Right atrium auricular region (tissue), 2 donors: Measurements from ENCODE around the gene NT5DC4. TPM values are rescaled to one million over a fixed set of nuclear protein-coding genes. Genes with fewer than 3 reads are reported as not detected.

Experiments
- DNase-seq: peaks from one replicate; pipeline ENCODE4 v3.0.0-alpha.2; 2019; ENCODE audit warnings: low spot score
- H3K27ac ChIP-seq, 2 donors: fragments of 200-600 bp; sonication (generic); 1 replicate in 1 of 2; 2 replicates in 1 of 2; pipeline ENCODE4 v1.5.1; 2016 to 2019
- H3K27me3 ChIP-seq, 2 donors: fragments of 200-600 bp; sonication (generic); one replicate each; pipeline versions ENCODE4 v1.5.1 to v1.6.0; 2017 to 2019
- H3K36me3 ChIP-seq: fragments of 200-600 bp; sonication (generic); one replicate; pipeline ENCODE4 v1.5.1; 2016
- H3K4me1 ChIP-seq, 2 donors: fragments of 200-600 bp; sonication (generic); one replicate each; pipeline versions ENCODE4 v1.5.1 to v1.6.0; 2017 to 2019
- H3K4me3 ChIP-seq, 2 donors: fragments of 200-600 bp; sonication (generic); 1 replicate in 1 of 2; 2 replicates in 1 of 2; pipeline ENCODE4 v1.5.1; 2017 to 2019; ENCODE audit warnings: mild to moderate bottlenecking in 1 of 2, moderate library complexity in 1 of 2
- H3K9me3 ChIP-seq, 2 donors: fragments of 200-600 bp; sonication (generic); one replicate each; pipeline ENCODE4 v1.5.1; 2019
- total RNA-seq, 2 donors: library from RNA; depleted of rRNA; stranded (reverse); fragments of >200 nt; gene quantifications; one replicate each; pipeline ENCODE4 v1.1.0, GENCODE V29; 2016
- TF ChIP-seq, protein P1 (sequence below), 2 donors: fragments of 200-600 bp; sonication (generic); IDR thresholded peaks; one replicate each; pipeline ENCODE4 v1.5.1; 2019; ENCODE audit warnings: antibody characterized with exemption in 2 of 2

Gene NT5DC4
- total RNA-seq, 2 donors from 2014 or later: not detected

DNA sequence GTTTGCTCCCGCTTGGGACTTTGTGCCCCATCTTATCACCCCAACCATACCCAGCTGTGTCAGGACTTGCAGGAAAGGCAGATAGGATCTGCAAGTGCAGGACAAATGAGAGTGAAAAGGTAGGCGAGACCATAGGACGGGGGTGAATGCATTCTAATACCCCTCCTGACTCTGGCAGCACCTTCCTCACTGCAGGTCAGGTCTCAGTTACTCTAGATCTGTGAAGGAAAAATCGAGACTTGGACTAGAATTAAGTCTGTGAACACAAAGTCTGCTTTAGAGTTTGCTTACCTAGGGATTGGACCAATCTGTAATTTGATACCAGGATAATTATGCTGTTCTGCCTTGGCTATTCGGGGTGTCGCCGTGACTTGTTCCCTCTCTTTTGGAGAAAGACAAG lies 19.7 kb downstream of the NT5DC4 start:
- DNase-seq: no peak
- no peaks in the 10 kb centered on the region for H3K36me3 ChIP-seq

DNA sequence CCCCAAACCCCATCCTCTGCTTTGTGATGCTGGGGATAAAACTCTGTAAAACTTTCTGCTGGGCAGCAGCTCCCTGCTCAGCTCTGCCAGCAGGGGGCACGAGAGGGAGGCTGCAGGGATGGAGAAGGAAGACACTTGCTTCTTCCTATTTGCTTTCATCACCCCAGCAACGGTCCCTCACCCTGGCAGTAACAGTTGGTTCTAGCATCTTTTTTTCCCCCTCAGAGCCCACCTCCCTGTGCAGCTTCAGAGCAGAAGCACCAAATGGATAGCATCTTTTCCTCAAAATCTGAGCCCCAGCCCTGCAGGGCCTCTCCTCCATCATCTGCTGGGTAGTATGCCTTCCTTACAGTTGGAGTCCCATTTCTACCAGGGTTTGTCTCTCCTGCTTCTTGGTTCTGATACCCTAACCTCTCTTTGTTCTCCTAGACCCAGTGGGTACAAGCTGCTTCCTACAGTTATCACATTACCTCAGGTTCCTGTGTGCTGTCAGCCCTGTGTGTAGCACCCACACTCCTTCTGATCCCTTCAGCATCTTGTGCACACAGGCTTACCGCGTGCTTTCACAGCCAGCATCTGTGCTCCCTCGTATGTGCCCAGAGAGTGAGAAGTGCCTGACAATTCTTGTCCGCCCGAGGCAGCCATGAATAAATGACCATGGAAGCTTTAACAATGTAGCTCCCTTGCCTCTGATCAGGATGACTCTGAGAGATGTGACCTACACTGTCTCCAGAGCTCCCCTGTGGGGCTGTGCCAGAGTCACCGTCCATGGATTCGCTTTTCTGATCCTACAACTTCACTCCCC lies 29.1 kb downstream of the NT5DC4 start:
- H3K27me3 ChIP-seq: no peaks in the 10 kb centered on the region
- no peaks in the 10 kb centered on the region for H3K9me3 ChIP-seq
- no peaks in the 10 kb centered on the region for H3K36me3 ChIP-seq
- no peak overlapping the region for H3K4me3 ChIP-seq
- TF ChIP-seq, protein P1, sequence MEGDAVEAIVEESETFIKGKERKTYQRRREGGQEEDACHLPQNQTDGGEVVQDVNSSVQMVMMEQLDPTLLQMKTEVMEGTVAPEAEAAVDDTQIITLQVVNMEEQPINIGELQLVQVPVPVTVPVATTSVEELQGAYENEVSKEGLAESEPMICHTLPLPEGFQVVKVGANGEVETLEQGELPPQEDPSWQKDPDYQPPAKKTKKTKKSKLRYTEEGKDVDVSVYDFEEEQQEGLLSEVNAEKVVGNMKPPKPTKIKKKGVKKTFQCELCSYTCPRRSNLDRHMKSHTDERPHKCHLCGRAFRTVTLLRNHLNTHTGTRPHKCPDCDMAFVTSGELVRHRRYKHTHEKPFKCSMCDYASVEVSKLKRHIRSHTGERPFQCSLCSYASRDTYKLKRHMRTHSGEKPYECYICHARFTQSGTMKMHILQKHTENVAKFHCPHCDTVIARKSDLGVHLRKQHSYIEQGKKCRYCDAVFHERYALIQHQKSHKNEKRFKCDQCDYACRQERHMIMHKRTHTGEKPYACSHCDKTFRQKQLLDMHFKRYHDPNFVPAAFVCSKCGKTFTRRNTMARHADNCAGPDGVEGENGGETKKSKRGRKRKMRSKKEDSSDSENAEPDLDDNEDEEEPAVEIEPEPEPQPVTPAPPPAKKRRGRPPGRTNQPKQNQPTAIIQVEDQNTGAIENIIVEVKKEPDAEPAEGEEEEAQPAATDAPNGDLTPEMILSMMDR (IDR thresholded peaks at IDR 0.05): peak; percentile 47 to 91
- no peak overlapping the region for H3K27ac ChIP-seq
- no peaks in the 10 kb centered on the region for H3K4me1 ChIP-seq
- DNase-seq: no peak

More for the DNA sequence above, 19.7 kb downstream of the NT5DC4 start:
- no peak overlapping the region for H3K27ac ChIP-seq
- H3K4me3 ChIP-seq: no peak overlapping the region
- H3K4me1 ChIP-seq: no peaks in the 10 kb centered on the region
- H3K27me3 ChIP-seq: no peaks in the 10 kb centered on the region
- TF ChIP-seq, protein P1 (IDR thresholded peaks at IDR 0.05): no peak
- H3K9me3 ChIP-seq: no peaks in the 10 kb centered on the region

DNA sequence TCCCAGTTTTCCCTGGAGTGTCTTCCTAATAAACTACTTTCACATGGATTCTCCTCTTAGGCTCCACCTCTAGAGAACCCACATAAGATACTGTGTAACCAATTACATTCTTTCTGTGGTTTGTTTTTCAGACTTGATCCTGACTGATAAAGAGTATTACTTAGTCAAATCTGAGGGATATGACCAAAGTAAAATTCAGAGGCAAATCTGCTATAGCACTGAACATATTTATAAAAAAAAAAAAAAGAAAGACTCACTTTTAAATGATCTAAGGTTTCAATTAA lies 29.7 kb downstream of the NT5DC4 start:
- no peaks in the 10 kb centered on the region for H3K9me3 ChIP-seq
- TF ChIP-seq, protein P1 (IDR thresholded peaks at IDR 0.05): no peak
- H3K27ac ChIP-seq: no peak overlapping the region
- H3K4me3 ChIP-seq: no peak overlapping the region
- DNase-seq: no peak
- H3K4me1 ChIP-seq: no peaks in the 10 kb centered on the region
- no peaks in the 10 kb centered on the region for H3K36me3 ChIP-seq
- no peaks in the 10 kb centered on the region for H3K27me3 ChIP-seq

DNA sequence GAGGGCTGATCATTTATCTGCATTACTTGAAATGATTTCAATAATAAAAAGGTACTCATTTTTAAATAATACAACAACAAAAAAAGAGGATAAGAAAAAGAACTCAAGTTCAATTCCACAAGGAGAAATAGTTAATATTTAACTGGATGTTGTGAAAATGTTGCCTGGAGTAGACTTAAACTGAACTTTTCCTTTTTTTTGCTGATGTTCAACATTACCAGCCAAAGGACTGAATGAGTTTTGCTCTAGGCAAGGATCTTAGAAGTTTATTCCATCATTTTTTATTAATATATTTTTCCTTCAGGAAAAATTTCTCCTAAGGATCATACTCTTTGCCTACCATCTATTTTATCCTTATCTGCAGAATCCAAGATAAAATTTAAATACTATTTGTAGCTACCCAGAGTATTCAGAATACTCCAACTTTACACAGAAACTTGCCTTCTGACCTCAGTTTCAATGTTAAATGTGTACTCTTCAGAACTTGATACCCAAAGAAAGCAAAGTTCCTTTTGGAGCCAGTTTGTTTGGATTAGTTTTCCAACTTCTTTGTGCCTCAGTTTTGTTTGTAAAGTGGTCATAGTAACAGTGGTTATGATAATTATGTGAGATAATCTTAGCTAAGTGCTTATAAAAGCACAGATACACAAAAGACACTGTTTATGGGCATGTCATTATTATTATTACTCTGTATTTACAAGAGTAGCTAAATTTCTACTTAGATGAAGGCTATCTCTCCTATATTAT lies 30.8 kb downstream of the NT5DC4 start:
- Histone ChIP-seq H3K9me3 (no peaks in the 10 kb centered on the region), H3K27me3 (no peaks in the 10 kb centered on the region), H3K27ac (no peak overlapping the region), H3K36me3 (no peaks in the 10 kb centered on the region), H3K4me3 (no peak overlapping the region), H3K4me1 (no peaks in the 10 kb centered on the region)
- TF ChIP-seq, protein P1 (IDR thresholded peaks at IDR 0.05): no peak
- no peak for DNase-seq

DNA sequence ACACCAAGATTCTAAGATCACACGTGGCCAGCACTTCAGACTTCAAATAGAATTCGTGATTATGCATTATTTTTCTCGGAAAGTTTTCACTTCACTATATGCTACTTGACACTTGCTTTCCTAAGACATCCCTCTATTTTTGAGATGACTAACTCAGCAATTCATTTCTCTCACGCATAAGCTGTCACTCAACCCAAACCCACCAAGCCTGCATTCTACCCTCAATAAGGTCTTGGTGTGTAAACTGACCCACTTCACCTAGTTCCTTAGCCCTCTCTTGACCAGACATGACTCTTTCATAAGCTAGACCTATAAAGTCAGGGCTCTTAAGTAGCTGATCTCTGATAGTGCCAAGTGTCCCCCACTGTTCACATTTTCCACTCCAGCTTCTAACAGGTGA lies 31.8 kb downstream of the NT5DC4 start:
- H3K36me3 ChIP-seq: no peaks in the 10 kb centered on the region
- H3K4me3 ChIP-seq: no peak overlapping the region
- H3K27ac ChIP-seq: no peak overlapping the region
- TF ChIP-seq, protein P1 (IDR thresholded peaks at IDR 0.05): no peak
- no peak for DNase-seq
- no peaks in the 10 kb centered on the region for H3K27me3 ChIP-seq
- no peaks in the 10 kb centered on the region for H3K4me1 ChIP-seq
- no peaks in the 10 kb centered on the region for H3K9me3 ChIP-seq
